ENCODE results near the gene DCAF17.
"Not testable (repeated sequence)": the region's sequence is repeated elsewhere in the genome, so short reads cannot be mapped to it uniquely, and the experiment has no call there.

DCAF17 gene

DNA sequence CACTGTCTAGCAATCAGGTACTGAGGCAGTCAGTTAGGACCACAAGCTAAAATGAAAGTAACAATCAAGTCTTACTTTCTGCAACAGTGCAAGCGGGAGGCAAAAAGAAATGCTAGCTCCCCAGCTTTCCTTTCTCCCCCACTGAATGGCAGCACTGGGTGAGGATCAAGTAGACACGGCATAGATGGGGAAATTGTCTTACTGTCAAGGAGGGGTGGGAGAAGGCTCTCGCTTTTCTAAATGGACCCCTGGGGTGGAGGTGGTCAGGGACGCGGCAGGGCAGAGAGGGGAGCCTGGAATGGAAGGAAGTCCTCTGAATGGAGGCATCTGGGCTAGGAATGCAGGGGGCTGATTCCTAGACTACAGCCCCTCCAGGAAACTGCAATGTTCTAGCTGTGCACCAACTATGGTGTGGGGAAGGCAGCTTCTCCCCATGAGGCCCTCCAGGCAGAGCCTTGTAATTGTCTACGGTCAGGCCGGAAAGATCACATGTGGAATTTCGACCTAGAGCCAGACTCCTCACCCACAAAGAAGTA, 24.5 kb upstream of the DCAF17 start:
- Histone ChIP-seq H3K4me3 (ENCODE audit: insufficient read depth, low read depth, low read length, poor library complexity, severe bottlenecking) (no peak overlapping the region), H3K27ac (ENCODE audit: insufficient read depth, low read length, poor library complexity, severe bottlenecking) (no peak overlapping the region)
- DNase-seq, result no peak

DNA sequence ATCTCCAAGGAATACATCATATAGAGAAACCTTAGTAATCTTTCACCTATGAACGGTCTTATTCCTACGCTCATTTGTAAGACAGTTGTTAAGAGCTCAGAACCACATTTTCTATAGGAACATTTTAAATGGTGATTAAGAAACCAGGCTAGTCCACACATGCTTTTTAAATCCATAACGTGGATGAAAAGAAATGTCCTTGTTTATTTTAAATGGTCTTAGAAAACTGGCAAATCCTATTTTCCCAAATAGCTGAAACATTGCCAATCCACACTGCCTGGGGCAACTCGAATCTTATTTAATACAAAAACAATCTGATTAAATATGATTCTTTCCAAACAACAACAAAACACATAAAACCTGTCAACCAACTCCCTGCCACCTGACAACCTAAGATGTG, 23.9 kb upstream of the DCAF17 start:
- no peak for DNase-seq
- Histone ChIP-seq H3K27ac (ENCODE audit: insufficient read depth, low read length, poor library complexity, severe bottlenecking) (no peak overlapping the region), H3K36me3 (ENCODE audit: control insufficient read depth, insufficient read depth, low read length) (no peaks in the 10 kb centered on the region), H3K4me1 (ENCODE audit: control insufficient read depth, insufficient read depth, low read length, poor library complexity, severe bottlenecking) (no peaks in the 10 kb centered on the region), H3K9me3 (ENCODE audit: control insufficient read depth, low read length) (no peaks in the 10 kb centered on the region), H3K4me3 (ENCODE audit: insufficient read depth, low read depth, low read length, poor library complexity, severe bottlenecking) (no peak overlapping the region), H3K27me3 (replicated peaks; ENCODE audit: control insufficient read depth, insufficient read depth, low read length, poor library complexity, severe bottlenecking) (no peaks in the 10 kb centered on the region)

More for the DNA sequence above, 24.5 kb upstream of the DCAF17 start:
- no peaks in the 10 kb centered on the region for H3K4me1 ChIP-seq (ENCODE audit: control insufficient read depth, insufficient read depth, low read length, poor library complexity, severe bottlenecking)
- H3K9me3 ChIP-seq (ENCODE audit: control insufficient read depth, low read length), result no peaks in the 10 kb centered on the region
- H3K36me3 ChIP-seq (ENCODE audit: control insufficient read depth, insufficient read depth, low read length), result no peaks in the 10 kb centered on the region
- H3K27me3 ChIP-seq (replicated peaks; ENCODE audit: control insufficient read depth, insufficient read depth, low read length, poor library complexity, severe bottlenecking), result no peaks in the 10 kb centered on the region

DNA sequence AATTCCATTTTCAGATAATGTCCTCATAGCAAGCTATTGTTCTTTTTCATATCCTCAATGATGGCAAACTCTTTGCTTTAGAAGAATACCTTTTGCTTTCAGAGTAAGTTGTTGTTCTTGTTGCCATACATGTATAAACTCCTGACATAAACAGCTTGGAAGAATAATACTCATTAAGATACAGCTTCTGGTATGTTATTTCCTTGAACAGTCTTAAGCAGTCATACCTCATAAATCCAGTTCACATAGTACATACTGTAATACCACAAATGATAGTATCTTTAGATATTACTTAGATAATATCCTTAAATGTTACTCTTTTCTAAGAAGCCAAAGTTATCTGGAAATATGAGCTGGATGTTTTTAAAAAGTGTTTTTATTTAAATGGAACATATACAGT, 23.4 kb upstream of the DCAF17 start:
- Histone ChIP-seq H3K4me3 (ENCODE audit: insufficient read depth, low read depth, low read length, poor library complexity, severe bottlenecking) (no peak overlapping the region), H3K36me3 (ENCODE audit: control insufficient read depth, insufficient read depth, low read length) (no peaks in the 10 kb centered on the region), H3K27ac (ENCODE audit: insufficient read depth, low read length, poor library complexity, severe bottlenecking) (no peak overlapping the region), H3K9me3 (ENCODE audit: control insufficient read depth, low read length) (no peaks in the 10 kb centered on the region), H3K27me3 (replicated peaks; ENCODE audit: control insufficient read depth, insufficient read depth, low read length, poor library complexity, severe bottlenecking) (no peaks in the 10 kb centered on the region), H3K4me1 (ENCODE audit: control insufficient read depth, insufficient read depth, low read length, poor library complexity, severe bottlenecking) (no peaks in the 10 kb centered on the region)
- DNase-seq, result no peak

DNA sequence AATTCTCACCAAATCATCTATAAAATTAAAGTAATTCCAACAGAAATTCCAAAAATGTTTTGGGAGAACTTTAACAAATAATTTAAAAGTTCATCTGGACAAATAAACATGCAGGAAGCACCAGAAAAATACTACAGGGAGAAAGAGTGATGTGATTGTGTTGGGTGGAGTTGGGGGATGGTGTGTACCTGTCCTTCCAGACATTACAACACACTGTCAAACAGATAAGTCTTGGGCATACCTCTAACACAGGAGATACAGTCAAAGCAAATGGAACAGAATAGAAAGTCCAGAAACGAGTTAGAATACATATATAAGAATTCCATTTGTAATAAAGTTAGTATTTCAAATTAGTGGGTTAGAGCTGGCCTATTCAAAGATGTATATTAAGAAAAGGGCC, 22.8 kb upstream of the DCAF17 start:
- H3K27ac ChIP-seq (ENCODE audit: insufficient read depth, low read length, poor library complexity, severe bottlenecking), result no peak overlapping the region
- H3K27me3 ChIP-seq (replicated peaks; ENCODE audit: control insufficient read depth, insufficient read depth, low read length, poor library complexity, severe bottlenecking), result no peaks in the 10 kb centered on the region
- no peaks in the 10 kb centered on the region for H3K9me3 ChIP-seq (ENCODE audit: control insufficient read depth, low read length)
- no peak overlapping the region for H3K4me3 ChIP-seq (ENCODE audit: insufficient read depth, low read depth, low read length, poor library complexity, severe bottlenecking)
- no peaks in the 10 kb centered on the region for H3K4me1 ChIP-seq (ENCODE audit: control insufficient read depth, insufficient read depth, low read length, poor library complexity, severe bottlenecking)
- H3K36me3 ChIP-seq (ENCODE audit: control insufficient read depth, insufficient read depth, low read length), result no peaks in the 10 kb centered on the region
- no peak for DNase-seq

- Histone ChIP-seq H3K27me3 (replicated peaks; ENCODE audit: control insufficient read depth, insufficient read depth, low read length, poor library complexity, severe bottlenecking) (no peaks in the 10 kb centered on the region), H3K4me3 (ENCODE audit: insufficient read depth, low read depth, low read length, poor library complexity, severe bottlenecking) (no peak overlapping the region), H3K9me3 (ENCODE audit: control insufficient read depth, low read length) (no peaks in the 10 kb centered on the region), H3K36me3 (ENCODE audit: control insufficient read depth, insufficient read depth, low read length) (no peaks in the 10 kb centered on the region), H3K4me1 (ENCODE audit: control insufficient read depth, insufficient read depth, low read length, poor library complexity, severe bottlenecking) (no peaks in the 10 kb centered on the region), H3K27ac (ENCODE audit: insufficient read depth, low read length, poor library complexity, severe bottlenecking) (no peak overlapping the region)
- DNase-seq, result no peak
These were observed 22.1 kb upstream of the DCAF17 start for GRCh38 chr2:171411791-171412483.

GRCh38 chr2:171412571-171413175, 21.4 kb upstream of the DCAF17 start:
- DNase-seq, result no peak
- no peak overlapping the region for H3K4me3 ChIP-seq (ENCODE audit: insufficient read depth, low read depth, low read length, poor library complexity, severe bottlenecking)
- H3K27ac ChIP-seq (ENCODE audit: insufficient read depth, low read length, poor library complexity, severe bottlenecking), result no peak overlapping the region
- no peaks in the 10 kb centered on the region for H3K36me3 ChIP-seq (ENCODE audit: control insufficient read depth, insufficient read depth, low read length)
- no peaks in the 10 kb centered on the region for H3K4me1 ChIP-seq (ENCODE audit: control insufficient read depth, insufficient read depth, low read length, poor library complexity, severe bottlenecking)
- no peaks in the 10 kb centered on the region for H3K27me3 ChIP-seq (replicated peaks; ENCODE audit: control insufficient read depth, insufficient read depth, low read length, poor library complexity, severe bottlenecking)
- no peaks in the 10 kb centered on the region for H3K9me3 ChIP-seq (ENCODE audit: control insufficient read depth, low read length)

GRCh38 chr2:171414645-171415044, 19.4 kb upstream of the DCAF17 start:
- not testable (repeated sequence) for H3K4me3 ChIP-seq (ENCODE audit: insufficient read depth, low read depth, low read length, poor library complexity, severe bottlenecking); H3K36me3 ChIP-seq (ENCODE audit: control insufficient read depth, insufficient read depth, low read length); DNase-seq; H3K4me1 ChIP-seq (ENCODE audit: control insufficient read depth, insufficient read depth, low read length, poor library complexity, severe bottlenecking); H3K9me3 ChIP-seq (ENCODE audit: control insufficient read depth, low read length); H3K27ac ChIP-seq (ENCODE audit: insufficient read depth, low read length, poor library complexity, severe bottlenecking); H3K27me3 ChIP-seq (replicated peaks; ENCODE audit: control insufficient read depth, insufficient read depth, low read length, poor library complexity, severe bottlenecking)

DNA sequence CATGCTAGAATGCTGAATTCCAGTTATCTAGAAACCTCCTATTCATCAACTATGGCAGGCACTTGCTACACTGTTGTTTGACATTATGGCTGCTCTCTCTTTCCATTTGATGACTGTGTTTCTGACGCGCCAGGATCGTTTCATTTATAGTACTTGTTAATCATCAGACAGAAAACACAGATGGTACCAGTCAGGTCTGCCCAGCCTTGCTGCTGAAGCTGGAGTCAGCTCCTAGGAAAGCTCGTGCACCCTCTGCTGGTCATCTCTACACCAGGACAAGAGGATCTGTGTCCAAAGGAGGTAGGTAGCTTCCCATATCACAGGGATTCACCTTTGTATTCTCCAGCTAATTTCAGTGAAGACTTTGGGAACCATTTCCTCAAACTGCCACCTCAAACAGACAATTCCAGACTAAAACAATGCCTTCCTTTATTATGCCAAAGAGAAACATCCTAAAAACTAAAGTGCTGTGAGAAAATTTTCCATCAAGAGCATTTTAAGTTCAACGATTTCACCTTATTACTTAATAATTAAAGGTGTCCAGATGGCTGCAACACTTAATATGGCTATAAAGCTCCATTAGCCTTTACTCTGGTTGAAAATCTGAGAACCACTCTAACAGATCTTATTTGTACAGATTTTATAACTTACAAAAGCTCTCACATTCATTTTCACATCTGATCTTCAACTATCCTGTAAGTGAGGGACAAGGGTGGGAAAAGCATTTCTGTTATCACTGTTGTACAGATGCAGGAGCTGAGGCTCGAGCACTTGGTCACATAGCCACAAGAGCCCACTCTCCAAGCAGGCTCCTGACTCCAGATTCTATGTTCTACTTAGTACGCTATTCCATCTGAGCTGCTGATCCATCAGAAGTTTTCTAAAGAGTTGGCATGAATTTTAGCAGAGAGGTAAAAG, 17.8 kb upstream of the DCAF17 start:
- Histone ChIP-seq H3K4me3 (ENCODE audit: insufficient read depth, low read depth, low read length, poor library complexity, severe bottlenecking) (no peak overlapping the region), H3K27me3 (replicated peaks; ENCODE audit: control insufficient read depth, insufficient read depth, low read length, poor library complexity, severe bottlenecking) (no peaks in the 10 kb centered on the region), H3K4me1 (ENCODE audit: control insufficient read depth, insufficient read depth, low read length, poor library complexity, severe bottlenecking) (no peaks in the 10 kb centered on the region), H3K9me3 (ENCODE audit: control insufficient read depth, low read length) (no peaks in the 10 kb centered on the region), H3K36me3 (ENCODE audit: control insufficient read depth, insufficient read depth, low read length) (no peaks in the 10 kb centered on the region), H3K27ac (ENCODE audit: insufficient read depth, low read length, poor library complexity, severe bottlenecking) (no peak overlapping the region)
- DNase-seq, result peak; percentile 49 to 67 (median 60)

DNA sequence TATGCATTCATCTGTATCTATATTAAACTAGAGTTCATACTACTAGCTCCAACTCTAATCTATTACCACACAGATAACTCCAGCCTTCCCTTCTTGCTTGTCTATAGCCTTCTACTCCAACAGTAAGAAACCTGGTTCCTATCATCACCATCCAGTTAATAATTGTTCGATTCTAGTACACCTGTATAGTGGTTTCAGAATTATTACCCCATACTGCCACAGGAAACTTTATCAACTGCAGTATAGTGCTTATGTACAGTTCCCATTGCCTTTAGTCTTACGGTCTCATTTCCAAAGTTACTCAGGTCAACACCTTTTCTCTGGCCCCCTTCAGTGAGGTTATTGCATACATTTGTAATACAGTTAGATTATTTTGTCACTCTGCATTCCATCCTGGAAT, 14.7 kb upstream of the DCAF17 start:
- Histone ChIP-seq H3K36me3 (ENCODE audit: control insufficient read depth, insufficient read depth, low read length) (no peaks in the 10 kb centered on the region), H3K4me1 (ENCODE audit: control insufficient read depth, insufficient read depth, low read length, poor library complexity, severe bottlenecking) (no peaks in the 10 kb centered on the region), H3K9me3 (ENCODE audit: control insufficient read depth, low read length) (no peaks in the 10 kb centered on the region), H3K4me3 (ENCODE audit: insufficient read depth, low read depth, low read length, poor library complexity, severe bottlenecking) (no peak overlapping the region), H3K27ac (ENCODE audit: insufficient read depth, low read length, poor library complexity, severe bottlenecking) (no peak overlapping the region), H3K27me3 (replicated peaks; ENCODE audit: control insufficient read depth, insufficient read depth, low read length, poor library complexity, severe bottlenecking) (no peaks in the 10 kb centered on the region)
- no peak for DNase-seq

Data from effector memory CD4-positive, alpha-beta T cell (primary cell).